GM04504 (cell line): ENCODE measurements around the gene SH3BP2.

Experiments
- DNase-seq: peaks from one replicate; pipeline ENCODE4 v3.0.0-alpha.2; 2012; ENCODE audit warnings: low read depth

The SH3BP2 gene

GRCh38 chr4:2790583-2791517, 2.0 kb upstream of the SH3BP2 start:
- no peak for DNase-seq

DNA sequence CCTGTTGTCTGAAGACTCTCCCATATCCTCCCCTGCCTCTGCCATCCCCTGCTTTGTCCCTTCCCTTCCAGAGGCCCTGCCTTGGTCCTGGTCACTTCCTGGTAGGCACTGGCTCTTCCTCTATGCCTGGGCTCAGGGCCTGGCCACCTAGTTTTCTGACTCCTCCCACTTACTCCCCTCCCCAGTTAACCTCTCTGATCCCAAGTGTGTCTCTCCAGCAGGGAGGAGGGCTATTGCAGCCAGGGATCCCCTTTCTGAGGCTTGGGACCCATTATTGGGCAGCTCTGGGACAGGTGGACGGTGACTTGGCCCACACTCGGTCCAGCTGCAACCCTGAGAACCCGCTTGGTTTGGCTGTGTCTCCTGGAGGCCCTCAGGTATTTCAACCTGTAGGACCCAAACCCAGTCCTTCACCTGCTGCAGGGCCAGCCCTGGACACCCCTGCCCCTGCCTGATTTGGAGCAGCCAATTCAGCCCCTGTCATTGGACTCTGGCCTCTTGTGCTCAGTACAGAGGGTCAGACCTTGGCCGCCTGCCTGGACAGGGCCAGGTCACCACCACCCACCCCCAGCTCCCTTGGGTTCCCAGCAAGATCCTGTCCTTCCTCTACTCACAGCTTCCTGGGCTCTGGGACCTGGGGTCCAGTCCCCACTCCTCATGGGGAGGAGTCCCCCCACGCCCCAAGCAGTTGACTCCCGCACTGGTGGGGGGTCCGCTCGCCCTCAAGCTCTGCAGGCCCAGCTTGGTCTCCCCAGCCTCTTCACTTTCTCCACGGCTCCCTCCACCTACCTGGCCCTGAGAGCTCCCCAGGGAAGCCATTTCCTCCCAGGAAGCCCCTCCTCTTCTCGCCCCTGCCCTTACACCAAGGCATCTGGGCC, 1.1 kb upstream of the SH3BP2 start:
- no peak for DNase-seq

GRCh38 chr4:2792396-2792710, 532 bp upstream of the SH3BP2 start:
- no peak for DNase-seq

DNA sequence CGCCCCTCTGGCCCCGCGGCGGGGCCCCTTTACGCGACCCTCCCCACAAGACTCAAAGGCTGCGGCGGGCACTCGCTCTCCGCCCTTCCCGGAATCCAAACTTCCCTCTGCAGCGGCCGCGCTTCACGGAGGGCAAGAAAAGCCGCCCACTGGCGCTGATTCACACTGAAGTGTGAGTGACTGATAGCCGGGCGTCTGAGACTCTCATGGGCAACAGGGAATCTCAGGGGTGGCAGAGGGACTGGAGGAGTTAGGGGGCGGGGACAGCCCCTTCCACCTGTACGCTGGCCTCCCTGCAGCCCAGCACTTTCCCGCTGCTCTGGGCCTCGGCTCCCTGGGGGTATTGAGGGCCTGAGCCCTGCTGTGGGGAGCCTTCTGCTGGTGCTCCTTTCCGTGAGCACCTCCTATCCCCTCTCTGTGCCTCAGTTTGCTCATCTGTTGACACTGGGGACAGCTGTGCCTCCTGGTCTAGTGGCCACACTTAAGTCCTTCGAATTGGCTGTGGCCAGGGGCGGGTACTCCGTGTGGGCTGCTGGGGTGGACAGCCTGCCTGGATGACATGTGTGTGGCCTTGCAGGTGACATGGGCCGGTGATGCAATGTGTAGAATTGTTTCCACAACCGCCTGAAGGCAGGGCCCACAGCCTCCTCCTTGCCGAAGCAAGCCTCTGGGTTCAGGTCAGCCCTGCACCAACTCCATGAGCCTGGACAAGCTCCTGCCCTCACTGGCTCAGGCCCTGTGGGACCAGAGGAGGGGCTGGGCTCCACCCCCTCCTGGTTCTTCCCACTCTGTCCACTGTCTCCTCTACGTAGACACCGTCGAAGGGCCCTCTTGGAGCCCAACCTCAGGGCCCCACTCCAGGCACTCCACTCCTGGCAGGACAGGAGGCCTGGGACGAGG, 951 bp downstream of the SH3BP2 start:
- DNase-seq, result no peak

DNA sequence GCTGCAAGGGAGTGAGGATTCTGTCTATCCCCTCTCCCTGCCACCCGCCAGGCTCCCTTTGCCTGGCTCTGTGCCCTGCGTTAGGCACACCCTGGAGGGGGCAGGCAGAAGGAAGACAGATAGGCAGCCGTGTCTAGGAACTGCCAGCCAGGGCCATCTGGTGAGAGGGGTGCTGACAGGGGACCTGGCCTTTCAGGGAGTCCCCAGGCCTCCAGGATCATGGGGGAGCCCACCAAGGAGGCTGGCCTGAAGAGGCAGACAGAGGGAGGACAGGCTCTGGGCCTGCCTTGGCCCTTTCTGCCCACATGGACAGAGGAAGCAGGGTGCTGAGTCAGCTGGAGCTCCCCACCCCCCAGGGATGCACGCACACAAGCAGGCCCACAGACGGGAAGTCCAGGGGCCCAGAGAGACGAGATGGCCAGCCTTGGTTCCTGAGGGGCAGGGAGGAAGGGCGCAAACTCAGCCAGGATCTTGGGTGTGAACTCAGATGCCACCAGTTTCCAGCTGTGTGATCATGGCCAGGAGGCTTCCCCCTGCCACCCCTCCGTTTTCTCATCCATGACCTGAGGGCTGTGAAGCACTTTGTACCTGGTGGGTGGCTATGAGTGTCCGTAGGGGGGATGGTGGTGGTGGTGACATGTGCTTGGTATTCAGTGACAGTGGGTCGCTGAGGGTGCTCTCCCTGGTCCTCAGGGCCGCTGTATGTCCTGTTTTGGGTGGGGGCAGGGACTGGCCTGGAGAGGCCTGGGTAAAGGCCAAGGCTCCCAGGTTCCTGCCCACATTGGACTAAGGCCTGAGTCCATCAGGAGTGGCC, 1.8 kb downstream of the SH3BP2 start:
- no peak for DNase-seq

DNA sequence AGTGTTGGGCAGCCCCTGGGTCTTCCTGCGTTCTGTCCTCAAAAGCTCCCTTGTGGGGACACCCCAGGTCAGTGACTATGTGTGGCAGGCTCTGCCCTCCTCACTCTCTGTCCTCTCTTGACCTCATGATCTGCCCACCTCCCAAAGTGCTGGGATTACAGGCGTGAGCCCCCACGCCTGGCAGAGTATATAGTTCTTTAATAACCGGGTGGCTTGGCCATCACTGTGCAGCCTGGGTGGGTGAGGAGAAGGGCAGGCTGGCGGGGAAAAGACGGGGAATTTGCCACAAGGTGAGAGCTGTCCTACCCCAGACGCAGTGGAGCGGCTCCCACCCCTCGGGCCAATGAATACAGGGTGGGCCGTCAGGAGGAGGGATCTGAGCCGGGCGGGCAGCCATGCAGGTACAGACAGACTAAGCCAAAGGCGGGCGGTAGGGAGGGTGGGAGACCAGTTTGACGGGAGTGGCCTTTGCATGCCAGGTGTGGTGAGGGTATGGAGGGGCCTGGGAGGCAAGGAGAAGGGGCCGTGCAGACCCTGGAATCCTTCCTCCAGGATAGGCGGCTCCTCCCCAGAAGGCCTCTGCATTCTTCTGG, 2.5 kb downstream of the SH3BP2 start:
- DNase-seq, result no peak

- no peak for DNase-seq
These were observed 3.3 kb downstream of the SH3BP2 start for GRCh38 chr4:2795893-2796848.

DNA sequence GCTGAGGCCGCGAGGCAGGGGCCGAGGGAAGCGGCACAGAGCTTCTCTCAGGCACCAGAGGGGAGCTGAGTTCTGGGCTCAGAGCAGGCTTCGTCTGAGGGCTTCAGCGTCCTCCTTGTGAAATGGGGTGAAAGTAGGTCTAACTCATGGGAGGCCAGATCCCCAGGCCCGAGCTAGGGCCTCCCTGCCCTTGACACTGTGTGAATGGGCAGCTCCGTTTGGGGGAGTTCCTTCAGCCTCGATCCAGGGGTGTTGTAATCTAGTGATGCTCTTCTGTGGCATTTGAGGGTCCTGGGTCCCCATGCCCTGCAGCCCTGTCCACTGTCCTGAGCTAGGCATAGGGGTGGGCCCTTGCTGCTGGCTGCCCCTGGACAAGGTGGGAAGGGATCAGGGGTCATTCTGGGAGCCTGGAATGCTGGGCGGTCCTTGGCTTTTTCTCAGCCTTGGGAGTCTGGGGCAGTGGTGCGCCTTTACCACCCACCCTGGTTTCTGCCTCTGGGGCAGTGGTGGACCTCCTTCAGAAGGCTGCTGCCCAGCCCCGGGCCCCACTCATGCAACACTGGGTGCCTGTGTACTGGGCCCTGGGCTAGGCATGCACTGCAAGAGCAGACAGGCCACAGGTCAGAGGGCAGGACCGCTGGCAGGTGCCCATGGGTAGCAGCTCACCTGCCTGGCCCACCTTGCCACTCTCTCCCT, 4.1 kb downstream of the SH3BP2 start:
- DNase-seq, result no peak

DNA sequence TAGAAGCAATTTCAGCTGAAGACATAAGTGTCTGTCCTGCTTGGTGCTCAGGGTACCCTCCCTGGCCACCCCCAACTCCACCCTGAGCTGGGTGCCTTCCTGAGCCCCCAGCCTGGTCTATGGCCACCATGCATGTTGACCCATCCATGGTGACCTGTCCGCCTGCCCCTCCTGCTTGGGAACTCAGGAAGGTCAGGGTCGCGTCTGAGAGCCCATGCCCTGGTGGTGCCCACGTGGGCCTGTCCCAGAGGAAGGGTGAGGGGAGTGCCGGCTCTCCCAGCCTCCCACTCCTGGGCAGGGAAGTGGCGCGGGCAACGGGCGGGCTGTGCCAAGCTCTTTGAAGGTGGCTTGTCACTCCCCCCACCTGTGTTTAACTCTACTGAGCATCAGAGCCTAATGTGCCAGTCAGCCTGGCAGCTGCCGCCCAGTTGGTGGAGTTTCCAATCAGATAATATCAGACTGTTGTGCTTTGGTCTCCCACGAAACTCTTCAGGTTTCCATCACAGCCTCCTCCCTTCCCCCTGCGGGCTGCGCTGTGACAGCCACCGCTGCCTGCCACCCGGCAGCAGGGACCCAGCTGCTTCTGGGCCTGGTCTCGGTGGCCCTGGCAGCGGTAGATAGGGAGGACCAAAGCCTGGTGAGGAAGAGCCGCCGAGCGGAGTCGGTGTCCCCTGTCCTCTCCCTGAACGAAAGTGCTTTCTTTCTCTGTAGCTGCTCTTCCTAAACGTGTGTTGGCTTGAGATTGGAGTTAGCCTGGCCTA, 4.8 kb downstream of the SH3BP2 start:
- no peak for DNase-seq

- DNase-seq, result no peak
These were observed 5.7 kb downstream of the SH3BP2 start for GRCh38 chr4:2798399-2799223.

GRCh38 chr4:2799224-2799911, 6.5 kb downstream of the SH3BP2 start:
- DNase-seq, result no peak

DNA sequence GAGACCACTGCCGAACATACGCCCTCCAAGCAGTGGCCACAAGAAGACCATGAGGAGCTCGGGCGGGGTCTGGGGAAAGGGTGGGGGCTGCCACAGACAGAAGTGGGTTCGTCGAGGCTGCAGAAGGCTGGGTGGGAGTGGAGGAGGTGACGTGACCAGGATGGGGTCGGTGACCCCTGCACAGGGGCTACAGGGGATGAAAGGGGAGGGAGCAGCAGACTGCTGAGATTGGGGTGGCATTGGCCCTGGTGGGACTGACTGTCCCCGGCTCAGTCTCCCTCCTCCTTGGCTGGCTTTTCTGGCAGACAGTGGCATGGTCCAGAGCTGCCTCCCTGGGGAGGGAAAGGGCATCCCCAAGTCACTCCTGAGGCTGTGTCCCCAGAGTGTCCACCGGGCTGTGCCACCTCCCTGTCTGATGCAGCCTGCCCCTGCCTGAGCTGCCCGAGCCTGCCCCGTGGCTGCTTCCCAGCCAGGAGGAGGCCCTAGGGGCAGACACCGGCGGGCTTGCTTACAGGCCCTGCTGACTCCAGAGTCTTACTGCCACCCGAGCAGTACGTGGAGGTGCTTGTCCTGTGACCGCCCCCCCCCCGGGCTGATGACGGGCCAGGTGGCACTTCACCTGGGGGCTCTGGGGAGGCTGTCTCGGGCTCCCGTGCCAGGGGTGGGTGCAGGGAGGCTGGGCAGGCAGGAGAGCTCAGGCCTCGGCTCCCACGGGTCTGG, 7.2 kb downstream of the SH3BP2 start:
- no peak for DNase-seq

DNA sequence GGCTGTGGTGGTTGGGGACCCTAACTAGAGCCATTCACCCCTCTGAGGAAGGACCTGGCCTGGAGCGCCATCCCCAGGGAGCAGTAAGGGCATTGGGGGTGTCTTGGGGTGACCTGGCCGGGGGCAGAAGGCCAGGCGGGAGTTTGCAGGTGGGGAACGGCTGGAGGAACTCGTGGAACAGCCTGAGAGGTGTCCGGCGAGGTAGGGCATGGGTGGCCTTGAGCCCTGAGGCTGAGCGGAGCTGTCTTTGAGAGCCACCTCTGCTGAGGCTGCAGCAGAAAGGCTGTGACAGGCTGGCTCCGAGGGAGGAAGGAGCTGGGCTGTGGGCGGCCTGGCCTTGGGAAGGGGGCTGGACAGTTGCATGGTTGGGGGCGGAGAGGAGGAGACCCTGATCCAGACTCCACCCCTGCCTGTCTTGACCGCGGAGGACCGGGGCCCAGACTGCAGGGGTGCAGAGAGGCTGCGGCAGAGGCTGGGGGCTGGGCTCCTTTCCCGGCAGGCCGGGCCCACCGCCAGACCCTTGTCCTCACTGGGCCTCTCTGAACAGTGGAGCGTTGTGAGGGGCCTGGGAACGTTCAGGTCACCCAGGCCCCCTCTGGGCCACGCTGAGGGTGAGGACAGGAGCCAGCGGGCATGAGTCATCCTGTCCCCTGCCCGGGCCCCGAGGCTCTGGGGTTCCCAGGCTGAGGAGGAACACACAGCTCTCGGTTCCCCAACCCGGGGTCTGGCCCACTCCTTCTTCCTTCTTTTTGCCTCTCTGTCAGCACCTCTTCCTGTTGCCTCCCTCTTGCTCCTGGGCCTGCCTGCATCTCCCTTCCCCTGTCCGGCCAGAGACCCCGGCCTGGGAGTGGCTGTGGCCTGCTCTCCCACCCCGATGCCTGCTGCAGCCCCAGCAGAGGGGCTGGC, 8.1 kb downstream of the SH3BP2 start:
- no peak for DNase-seq

- DNase-seq, result no peak
These were observed 10.0 kb downstream of the SH3BP2 start for GRCh38 chr4:2802618-2803531.
